Measurements from ENCODE around the gene PTPRN2. TPM values are rescaled to one million over a fixed set of nuclear protein-coding genes. Genes with fewer than 3 reads are reported as not detected.

PTPRN2 gene
- total and polyA plus RNA-seq, 2 of the 8 experiments (the other 6 are each of a cell fraction or from before 2014, with no cell fraction given) = 2.6 to 4.5 TPM

DNA sequence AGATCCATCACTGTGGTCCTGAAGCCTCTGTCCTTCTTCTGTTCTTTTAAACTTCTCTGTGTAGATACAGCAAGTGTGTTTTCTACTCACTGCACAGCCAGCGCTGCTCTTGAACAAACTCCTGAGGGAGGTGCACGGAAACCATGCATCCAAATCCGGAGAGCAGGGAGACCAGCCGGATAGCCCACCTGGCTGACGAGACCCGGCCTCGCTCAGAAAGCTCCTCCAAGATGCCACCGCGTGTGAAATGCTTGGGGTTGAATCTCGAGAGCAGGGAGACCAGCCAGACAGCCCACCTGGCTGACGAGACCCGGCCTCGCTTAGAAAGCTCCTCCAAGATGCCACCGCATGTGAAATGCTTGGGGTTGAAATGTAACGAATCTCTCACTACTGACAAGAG is 602.0 kb downstream of the PTPRN2 start:
- Histone ChIP-seq H3K23ac (ENCODE audit: insufficient read length) (no peak overlapping the region), H3K79me2 (ENCODE audit: control insufficient read depth in 1 of 2, insufficient read depth in 2 of 2, low read length in 2 of 2) (no peaks in the 10 kb centered on the region), H3K56ac (replicated peaks; ENCODE audit: insufficient read length, low read depth, low read length) (no peak overlapping the region), H3K4me1 (replicated peaks in 1 of 4; ENCODE audit: control insufficient read depth in 3 of 4, insufficient read depth in 4 of 4, low read length in 3 of 4) (peaks cover 0 to 11% (median 4%) of the 10 kb centered on the region in 4 experiments; a peak in 6 of 7 replicates), H3K36me3 (ENCODE audit: control insufficient read depth in 2 of 4, insufficient read depth in 4 of 4, low read length in 3 of 4) (no peaks in the 10 kb centered on the region), H2BK20ac (ENCODE audit: low read length) (no peak overlapping the region), H4K8ac (ENCODE audit: extremely low read depth, insufficient read depth, low read length) (no peak overlapping the region), H3K18ac (ENCODE audit: extremely low read depth, low read length) (no peak overlapping the region), H3K27ac (ENCODE audit: low read depth, low read length) (no peak overlapping the region), H4K20me1 (replicated peaks in 1 of 2; ENCODE audit: control insufficient read depth in 1 of 2, insufficient read depth in 2 of 2, low read length in 2 of 2) (no peaks in the 10 kb centered on the region), H2AFZ (ENCODE audit: low read length) (no peak overlapping the region), H3K14ac (ENCODE audit: insufficient read length) (no peak overlapping the region), H3K23me2 (ENCODE audit: low read depth, low read length) (no peaks in the 10 kb centered on the region), H2BK15ac (ENCODE audit: low read length) (no peak overlapping the region), H3K27me3 (replicated peaks in 1 of 4; ENCODE audit: control insufficient read depth in 3 of 4, extremely low read depth in 1 of 4, insufficient read depth in 3 of 4, low read length in 3 of 4) (no peaks in the 10 kb centered on the region; a peak in 2 of 7 replicates), H3K4me3 (ENCODE audit: extremely low read depth in 1 of 4, insufficient read depth in 2 of 4, low read depth in 3 of 4, low read length in 4 of 4) (no peak overlapping the region), H2BK5ac (ENCODE audit: low read depth, low read length) (no peak overlapping the region), H2BK12ac (ENCODE audit: low read depth, low read length) (no peak overlapping the region), H3K4me2 (ENCODE audit: insufficient read depth in 1 of 2, low read depth in 2 of 2, low read length in 2 of 2) (no peak overlapping the region), H3K9ac (replicated peaks in 1 of 4; ENCODE audit: extremely low read depth in 1 of 4, low read depth in 3 of 4, low read length in 3 of 4) (no peak overlapping the region), H2BK120ac (replicated peaks; ENCODE audit: low read depth, low read length) (no peak overlapping the region), H4K5ac (ENCODE audit: insufficient read length, low read depth, low read length) (no peak overlapping the region), H3K4ac (replicated peaks; ENCODE audit: insufficient read length, low read depth, low read length) (no peak overlapping the region), H3K9me3 (ENCODE audit: insufficient read depth in 2 of 2, low read depth in 1 of 2, low read length in 1 of 2) (peaks cover 0 to 3% of the 10 kb centered on the region in 2 experiments; a peak in 1 of 4 replicates), H2AK5ac (ENCODE audit: low read depth, low read length) (no peak overlapping the region), H4K91ac (replicated peaks; ENCODE audit: insufficient read length, low read length) (no peak overlapping the region), H3K79me1 (ENCODE audit: low read depth, low read length) (no peaks in the 10 kb centered on the region)
- CTCF ChIA-PET (ENCODE audit: partially characterized antibody) = interaction anchor here (0.8 kb wide), 1 partner anchor 11 kb away, joined by 3 read pairs; no protein-coding TSS in a partner anchor
- POLR2A ChIA-PET (ENCODE audit: partially characterized antibody) = no interaction called here
- no peak for FAIRE-seq
- 91% methylated on average over 15 of the region's 15 CpGs; no CpG with 5 or more reads in 1 of the 2 experiments for WGBS, 2 experiments (ENCODE audit: extremely low coverage in 1 of 2, insufficient coverage in 1 of 2, insufficient read length in 1 of 2, insufficient replicate concordance in 2 of 2, low coverage in 1 of 2, low lambda C conversion rate in 2 of 2, missing lambda C conversion rate in 1 of 2)
- no peak for DNase-seq (ENCODE audit: low read depth in 1 of 2, low spot score in 2 of 2)
- TF ChIP-seq GTF2F1 (IDR thresholded peaks at IDR 0.05; ENCODE audit: borderline replicate concordance, low read depth, low read length) (no peak), HDAC6 (IDR thresholded peaks at IDR 0.05; ENCODE audit: low read depth, low read length) (no peak), TAF7 (optimal IDR thresholded peaks at IDR 0.05; ENCODE audit: borderline replicate concordance, low read depth, low read length) (no peak), HDAC2 (IDR thresholded peaks at IDR 0.05; ENCODE audit: borderline replicate concordance in 1 of 2, low read depth in 2 of 2, low read length in 2 of 2) (no peak), SAP30 (IDR thresholded peaks at IDR 0.05; ENCODE audit: insufficient read depth, insufficient replicate concordance, low read length) (no peak), CHD2 (IDR thresholded peaks at IDR 0.05; ENCODE audit: low read length) (no peak), RAD21 (IDR thresholded peaks at IDR 0.05 in 1 of 2, conservative IDR thresholded peaks at IDR 0.05 in 1 of 2; ENCODE audit: low read depth in 2 of 2, low read length in 2 of 2) (no peak), NRF1 (IDR thresholded peaks at IDR 0.05; ENCODE audit: low read depth, low read length) (no peak), SUZ12 (IDR thresholded peaks at IDR 0.05; ENCODE audit: low read length) (no peak), BRCA1 (IDR thresholded peaks at IDR 0.05; ENCODE audit: low read depth, low read length) (no peak), POLR2A (IDR thresholded peaks at IDR 0.05; ENCODE audit: control extremely low read depth in 1 of 2, low read depth in 2 of 2, low read length in 2 of 2) (no peak), EP300 (IDR thresholded peaks at IDR 0.05; ENCODE audit: borderline replicate concordance in 1 of 2, low read depth in 2 of 2, low read length in 2 of 2) (no peak)
- TF ChIP-seq, protein P1, sequence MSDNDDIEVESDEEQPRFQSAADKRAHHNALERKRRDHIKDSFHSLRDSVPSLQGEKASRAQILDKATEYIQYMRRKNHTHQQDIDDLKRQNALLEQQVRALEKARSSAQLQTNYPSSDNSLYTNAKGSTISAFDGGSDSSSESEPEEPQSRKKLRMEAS (IDR thresholded peaks at IDR 0.05) = no peak

All from H1 (cell line).